OCI-LY3 (cell line): Measurements from ENCODE around the gene ALOX5.

Source experiments
- EZH2phosphoT487 ChIP-seq: fragments of 200-600 bp; shearing (Covaris generic); IDR thresholded peaks from 2 replicates; pipeline ENCODE4 v1.6.1; 2018; ENCODE audit warnings: antibody characterized with exemption, mixed run types, low read depth
- TF ChIP-seq, protein P1 (sequence below): fragments of 200-600, 300-600 bp; sonication (generic); IDR thresholded peaks from 2 replicates; pipeline ENCODE4 v1.5.1; 2014; ENCODE audit warnings: antibody characterized with exemption, low read length, low read depth

DNA sequence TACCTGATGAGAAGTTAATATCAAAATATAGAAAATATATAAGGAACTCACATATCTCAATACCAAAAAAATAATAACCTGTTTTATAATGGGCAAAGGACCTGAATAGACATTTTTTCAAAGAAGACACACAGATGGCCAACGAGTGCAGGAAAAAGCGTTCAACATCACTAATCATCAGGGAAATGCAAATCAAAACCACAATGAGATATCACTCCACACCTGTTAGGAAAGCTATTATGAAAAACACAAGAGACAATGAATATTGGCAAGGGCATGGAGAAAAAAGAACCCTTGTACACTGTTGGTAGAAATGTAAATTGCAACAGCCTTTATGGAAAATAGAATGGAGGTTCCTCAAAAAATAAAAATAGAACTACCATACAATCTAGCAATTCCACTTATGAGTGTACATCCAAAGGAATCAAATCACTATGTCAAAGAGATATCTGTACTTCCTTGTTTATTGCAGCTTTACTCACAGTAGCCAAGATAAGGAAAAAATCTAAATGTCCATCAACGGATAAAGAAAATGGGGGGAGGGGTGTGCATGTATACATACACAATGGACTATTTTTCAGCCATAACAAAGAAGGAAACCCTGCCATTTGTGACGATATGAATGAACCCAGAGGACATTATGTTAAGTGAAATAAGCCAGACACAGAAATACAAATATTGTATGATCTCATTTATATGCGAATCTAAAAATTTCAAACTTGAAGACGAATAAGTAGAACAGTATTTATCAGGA, 3.6 kb upstream of the ALOX5 start:
- TF ChIP-seq, protein P1, sequence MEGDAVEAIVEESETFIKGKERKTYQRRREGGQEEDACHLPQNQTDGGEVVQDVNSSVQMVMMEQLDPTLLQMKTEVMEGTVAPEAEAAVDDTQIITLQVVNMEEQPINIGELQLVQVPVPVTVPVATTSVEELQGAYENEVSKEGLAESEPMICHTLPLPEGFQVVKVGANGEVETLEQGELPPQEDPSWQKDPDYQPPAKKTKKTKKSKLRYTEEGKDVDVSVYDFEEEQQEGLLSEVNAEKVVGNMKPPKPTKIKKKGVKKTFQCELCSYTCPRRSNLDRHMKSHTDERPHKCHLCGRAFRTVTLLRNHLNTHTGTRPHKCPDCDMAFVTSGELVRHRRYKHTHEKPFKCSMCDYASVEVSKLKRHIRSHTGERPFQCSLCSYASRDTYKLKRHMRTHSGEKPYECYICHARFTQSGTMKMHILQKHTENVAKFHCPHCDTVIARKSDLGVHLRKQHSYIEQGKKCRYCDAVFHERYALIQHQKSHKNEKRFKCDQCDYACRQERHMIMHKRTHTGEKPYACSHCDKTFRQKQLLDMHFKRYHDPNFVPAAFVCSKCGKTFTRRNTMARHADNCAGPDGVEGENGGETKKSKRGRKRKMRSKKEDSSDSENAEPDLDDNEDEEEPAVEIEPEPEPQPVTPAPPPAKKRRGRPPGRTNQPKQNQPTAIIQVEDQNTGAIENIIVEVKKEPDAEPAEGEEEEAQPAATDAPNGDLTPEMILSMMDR: no peak
- no peak for TF ChIP-seq EZH2phosphoT487
